NCI-H2081 (cell line): Measurements from ENCODE around the gene NIPBL.
A peak's percentile ranks its signal among the peaks of the same experiment; 100 is the strongest.
"Not testable (repeated sequence)": the region's sequence is repeated elsewhere in the genome, so short reads cannot be mapped to it uniquely, and the experiment has no call there.

Source experiments
- DNase-seq, 2 experiments: peaks; one replicate each; lab custom pipeline; 2025; lab: John Stamatoyannopoulos, UW

NIPBL gene

GRCh38 chr5:36877667-36878391, 1.3 kb downstream of the NIPBL start:
- DNase-seq, result peak; percentile 36 to 68

GRCh38 chr5:36878392-36879082, 2.0 kb downstream of the NIPBL start:
- peak; percentile 75 to 83 for DNase-seq

- no peak for DNase-seq
These were observed 2.9 kb downstream of the NIPBL start for GRCh38 chr5:36879274-36880033.

GRCh38 chr5:36880761-36881160, 4.2 kb downstream of the NIPBL start:
- DNase-seq, result no peak

GRCh38 chr5:36881304-36881703, 4.7 kb downstream of the NIPBL start:
- DNase-seq, result no peak

- no peak for DNase-seq
These were observed 5.2 kb downstream of the NIPBL start for GRCh38 chr5:36881807-36882206.

- no peak for DNase-seq
These were observed 5.7 kb downstream of the NIPBL start for GRCh38 chr5:36882250-36882649.

GRCh38 chr5:36883894-36884462, 7.4 kb downstream of the NIPBL start:
- DNase-seq, result no peak

GRCh38 chr5:36885149-36885548, 8.6 kb downstream of the NIPBL start:
- no peak for DNase-seq

GRCh38 chr5:36885566-36886485, 9.3 kb downstream of the NIPBL start:
- DNase-seq, result no peak

- DNase-seq, result no peak
These were observed 10.2 kb downstream of the NIPBL start for GRCh38 chr5:36886791-36887190.

GRCh38 chr5:36887532-36887931, 11.0 kb downstream of the NIPBL start:
- no peak for DNase-seq

- no peak for DNase-seq
These were observed 11.7 kb downstream of the NIPBL start for GRCh38 chr5:36888303-36888702.

- no peak for DNase-seq
These were observed 12.7 kb downstream of the NIPBL start for GRCh38 chr5:36889264-36889663.

GRCh38 chr5:36891266-36891665, 14.7 kb downstream of the NIPBL start:
- DNase-seq, result no peak

GRCh38 chr5:36892085-36892830, 15.7 kb downstream of the NIPBL start:
- not testable (repeated sequence) for DNase-seq

GRCh38 chr5:36894954-36895353, 18.4 kb downstream of the NIPBL start:
- no peak for DNase-seq

GRCh38 chr5:36896476-36896875, 19.9 kb downstream of the NIPBL start:
- DNase-seq, result no peak

GRCh38 chr5:36897616-36898015, 21.0 kb downstream of the NIPBL start:
- no peak for DNase-seq

- DNase-seq, result no peak
These were observed 23.3 kb downstream of the NIPBL start for GRCh38 chr5:36899860-36900259.

GRCh38 chr5:36900283-36900682, 23.7 kb downstream of the NIPBL start:
- no peak for DNase-seq
